Occipital lobe (tissue), 2 donors: ENCODE measurements around the gene ARTN. TPM values are rescaled to one million over a fixed set of nuclear protein-coding genes. Genes with fewer than 3 reads are reported as not detected.

ENCODE experiments used
- DNase-seq: peaks from one replicate; lab custom pipeline; 2025; lab: John Stamatoyannopoulos, UW
- total RNA-seq: library from RNA; depleted of rRNA; stranded (reverse); fragments of >200 nt; gene quantifications from one replicate; pipeline ENCODE4 v1.2.3, GENCODE V29; 2014

The ARTN gene
- total RNA-seq, 1 donor from 2014 or later: 0.62 TPM

DNA sequence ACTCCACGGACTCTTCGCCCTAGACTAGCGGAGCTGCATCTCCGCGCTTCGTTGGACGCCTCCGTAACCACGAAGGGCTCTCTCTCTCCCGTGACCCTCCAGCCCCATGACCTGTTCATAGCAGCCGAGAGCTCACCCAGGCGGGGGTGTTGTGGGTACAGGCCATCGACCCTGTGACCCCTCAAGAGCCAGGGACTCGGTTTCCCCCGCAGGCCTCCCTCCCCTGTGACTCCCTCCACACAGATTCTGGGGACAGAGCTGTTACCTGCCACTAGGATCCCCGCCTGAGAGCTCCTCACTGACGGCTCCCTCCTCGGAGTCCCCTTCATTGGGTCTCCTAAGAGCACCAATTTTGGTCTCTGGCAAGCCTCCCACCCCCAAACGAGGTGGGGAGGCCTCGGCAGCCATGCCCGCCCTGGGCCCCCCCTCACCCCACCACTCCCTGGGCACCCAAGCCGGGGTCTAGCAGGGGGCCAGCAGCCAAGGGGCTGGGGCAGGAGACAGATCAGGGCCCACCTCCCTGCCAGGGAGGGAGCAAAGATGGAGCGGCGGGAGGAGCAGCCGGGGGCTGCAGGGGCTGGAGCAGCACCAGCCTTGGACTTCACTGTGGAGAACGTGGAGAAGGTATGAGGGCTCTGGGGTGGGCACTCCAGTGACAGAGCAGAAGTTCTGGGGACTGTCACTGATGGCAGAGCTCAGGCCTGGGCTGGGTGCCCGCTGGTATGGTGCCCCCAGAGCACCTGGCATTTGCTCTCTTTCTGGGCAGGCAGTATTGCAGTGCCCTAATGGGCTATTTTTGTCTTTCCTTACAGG is 13.7 kb downstream of the ARTN start:
- DNase-seq: no peak

DNA sequence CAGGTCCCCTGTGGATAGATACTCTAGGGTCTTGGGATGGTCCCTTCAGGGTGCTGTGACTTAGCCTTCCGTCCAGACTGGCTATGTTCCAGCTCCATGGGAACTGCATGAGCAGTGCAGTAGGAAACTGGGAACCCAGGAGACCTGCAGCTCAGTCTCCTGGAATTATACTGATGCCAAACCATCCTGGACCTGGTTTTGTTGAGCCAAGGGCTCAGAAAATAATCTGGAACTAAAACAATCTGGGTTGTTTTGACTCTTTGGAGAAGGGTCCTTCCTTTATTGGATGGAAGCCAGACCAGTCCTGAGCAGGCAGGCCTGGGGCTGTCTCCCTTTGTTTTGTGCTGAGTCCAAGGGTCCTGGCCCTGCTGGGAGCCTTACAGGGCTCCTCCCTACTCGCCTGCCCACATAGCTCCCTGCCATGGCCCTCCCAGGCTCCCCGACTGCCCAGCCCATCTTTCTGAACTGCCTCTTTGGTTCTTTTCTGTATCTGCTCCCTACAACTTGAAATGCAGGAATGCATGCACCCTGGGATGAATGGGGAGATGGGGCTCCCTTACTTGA is 14.4 kb downstream of the ARTN start:
- no peak for DNase-seq

GRCh38 chr1:43949678-43950077 is 16.1 kb downstream of the ARTN start:
- no peak for DNase-seq

GRCh38 chr1:43951021-43951985 is 17.7 kb downstream of the ARTN start:
- no peak for DNase-seq

- DNase-seq: no peak
Observed at GRCh38 chr1:43952731-43953346, 19.2 kb downstream of the ARTN start.

- DNase-seq: no peak
Observed at GRCh38 chr1:43953361-43953760, 19.8 kb downstream of the ARTN start.

GRCh38 chr1:43954036-43954435 is 20.4 kb downstream of the ARTN start:
- DNase-seq: peak; percentile 46

- no peak for DNase-seq
Observed at GRCh38 chr1:43956234-43956633, 22.6 kb downstream of the ARTN start.

- no peak for DNase-seq
Observed at GRCh38 chr1:43957407-43958040, 23.9 kb downstream of the ARTN start.

- DNase-seq: no peak
Observed at GRCh38 chr1:43958351-43959255, 25.0 kb downstream of the ARTN start.

DNA sequence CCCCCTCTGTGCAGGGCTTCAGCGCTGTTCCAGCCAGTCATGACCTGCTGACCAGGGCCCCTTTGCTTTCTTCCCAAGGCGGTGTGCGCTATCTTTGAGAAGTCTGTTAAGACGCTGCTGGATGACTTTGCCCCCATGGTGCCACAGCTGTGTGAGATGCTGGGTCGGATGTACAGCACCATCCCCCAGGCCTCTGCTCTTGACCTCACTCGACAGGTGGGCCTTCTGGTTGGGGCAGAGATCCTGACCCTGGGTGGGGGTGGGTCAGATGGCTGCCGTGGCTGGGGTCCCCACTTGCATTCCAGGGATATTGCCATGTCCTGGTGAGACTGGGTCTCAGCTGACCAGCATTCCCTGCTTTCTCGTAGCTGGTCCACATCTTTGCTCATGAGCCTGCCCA is 27.2 kb downstream of the ARTN start:
- no peak for DNase-seq

DNA sequence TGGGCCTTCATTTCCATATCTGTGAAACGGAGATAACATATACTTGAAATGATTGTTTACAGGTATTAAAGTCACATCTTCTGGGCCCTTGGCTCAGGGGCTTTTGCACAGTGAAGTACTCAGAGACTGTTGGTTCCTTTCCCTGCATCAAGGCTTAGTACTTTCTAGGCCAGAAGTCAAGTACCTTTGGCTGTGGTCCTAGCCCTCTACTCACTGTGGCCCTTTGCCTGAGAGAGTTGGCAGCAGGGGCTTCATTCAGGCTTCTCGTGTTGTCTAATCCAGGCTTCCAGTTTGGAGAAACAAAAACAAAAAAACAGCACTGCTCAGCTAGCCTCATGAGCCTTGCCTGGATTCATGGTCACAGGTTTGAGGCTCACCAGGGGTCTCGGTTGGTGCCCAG is 28.1 kb downstream of the ARTN start:
- DNase-seq: no peak

DNA sequence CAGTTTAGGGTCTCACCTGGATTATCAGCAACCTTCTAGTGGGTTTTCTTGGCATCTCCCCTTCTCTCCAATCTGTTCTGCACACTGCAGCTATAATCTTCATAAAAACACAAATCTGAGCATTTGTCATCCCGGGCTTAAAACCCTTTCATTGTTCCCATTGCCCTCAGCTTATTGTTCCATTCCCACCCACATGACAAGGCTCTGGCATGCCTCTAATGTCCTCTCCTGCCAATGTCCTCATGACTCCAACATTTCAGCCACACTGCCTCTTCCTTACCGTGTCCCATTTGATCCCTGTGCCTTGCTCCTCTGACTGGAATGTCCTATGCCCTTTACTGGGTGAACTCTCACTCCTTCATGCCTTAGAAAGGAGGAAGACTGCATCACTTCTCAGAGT is 28.7 kb downstream of the ARTN start:
- DNase-seq: no peak

DNA sequence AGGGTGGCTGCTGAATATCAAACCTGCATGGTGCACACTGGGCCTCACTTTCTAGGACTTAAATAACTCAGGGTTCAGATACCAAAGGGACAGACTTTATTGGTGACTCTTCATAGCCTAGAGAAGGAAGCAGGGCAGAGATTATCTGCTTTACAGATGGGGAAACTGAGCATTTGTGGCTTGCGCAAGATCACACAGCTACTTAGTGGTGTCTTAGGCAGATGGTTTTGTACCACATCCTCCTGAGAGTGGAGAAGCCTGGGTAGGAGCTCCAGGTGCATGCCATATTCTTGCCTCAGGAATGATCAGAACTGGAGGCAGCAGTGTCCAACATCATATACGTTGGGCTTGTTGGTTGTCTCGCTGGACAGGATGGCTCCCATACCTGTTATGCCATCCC is 29.4 kb downstream of the ARTN start:
- DNase-seq: no peak

DNA sequence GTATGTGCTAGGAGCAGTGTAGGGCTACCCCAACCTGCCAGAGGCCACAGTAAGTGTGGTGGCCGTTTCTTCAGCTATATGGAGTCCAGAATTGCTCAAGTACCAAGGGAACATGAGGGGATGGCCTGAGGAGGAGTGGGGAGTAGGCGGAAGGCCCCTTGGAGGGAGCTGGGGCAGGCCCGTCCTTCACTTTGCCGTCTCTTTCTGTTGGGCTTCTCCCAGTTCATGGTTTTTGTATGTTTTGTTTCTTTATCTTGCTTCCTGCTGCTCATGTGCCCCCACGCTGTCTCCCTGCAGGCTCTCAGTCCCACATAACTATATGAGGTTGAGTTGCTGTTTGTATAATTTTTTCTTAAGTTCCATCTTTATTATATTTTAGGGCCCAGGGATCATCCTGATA is 30.3 kb downstream of the ARTN start:
- no peak for DNase-seq

DNA sequence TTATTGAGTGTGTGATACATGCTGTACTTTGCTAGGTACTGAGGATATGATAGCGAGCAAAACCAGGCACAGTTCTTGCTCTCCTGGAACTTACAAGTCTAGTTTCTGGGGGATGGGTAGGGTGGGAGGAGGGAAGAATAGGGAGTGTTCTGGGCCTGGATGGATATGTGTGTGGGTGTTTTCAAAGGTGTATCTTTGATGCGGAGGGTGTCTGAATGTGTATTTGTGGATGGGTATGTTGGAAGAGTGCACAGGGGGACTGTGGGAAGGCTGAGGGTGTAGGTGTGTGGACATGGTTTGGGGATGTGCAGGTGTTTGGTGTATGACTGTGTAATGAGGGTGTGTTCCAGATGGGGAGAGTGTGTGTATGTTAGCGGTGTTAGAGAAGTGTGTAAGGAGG is 31.7 kb downstream of the ARTN start:
- DNase-seq: no peak

DNA sequence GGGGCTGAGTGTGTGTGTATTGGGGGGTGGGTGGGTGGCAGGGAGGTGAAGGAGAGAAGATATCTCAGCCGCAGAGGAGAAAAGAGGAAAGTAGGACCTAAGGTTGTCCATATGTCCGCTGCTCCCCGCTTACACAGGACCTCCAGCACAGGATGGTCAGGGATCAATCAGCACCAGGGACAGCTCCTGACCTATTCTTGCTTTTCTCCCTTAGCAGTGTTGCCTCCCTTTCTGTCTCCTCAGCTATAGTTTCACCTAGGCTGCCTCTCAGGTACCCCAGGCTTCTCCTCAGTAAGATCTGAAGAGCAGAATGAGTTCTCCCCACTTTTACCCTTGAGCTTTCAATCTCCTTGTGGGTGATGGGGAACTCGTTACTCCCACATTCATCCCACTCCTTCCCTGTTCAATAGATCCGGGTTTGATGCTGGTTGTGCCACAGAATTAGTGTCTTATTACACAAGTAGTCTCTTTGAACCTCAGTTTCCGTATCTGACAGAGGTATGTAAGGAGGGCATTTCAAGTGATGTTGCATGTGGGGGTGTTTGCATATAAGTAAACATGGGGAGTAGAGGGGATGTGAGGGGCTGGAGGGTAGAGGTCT is 34.8 kb downstream of the ARTN start:
- no peak for DNase-seq

DNA sequence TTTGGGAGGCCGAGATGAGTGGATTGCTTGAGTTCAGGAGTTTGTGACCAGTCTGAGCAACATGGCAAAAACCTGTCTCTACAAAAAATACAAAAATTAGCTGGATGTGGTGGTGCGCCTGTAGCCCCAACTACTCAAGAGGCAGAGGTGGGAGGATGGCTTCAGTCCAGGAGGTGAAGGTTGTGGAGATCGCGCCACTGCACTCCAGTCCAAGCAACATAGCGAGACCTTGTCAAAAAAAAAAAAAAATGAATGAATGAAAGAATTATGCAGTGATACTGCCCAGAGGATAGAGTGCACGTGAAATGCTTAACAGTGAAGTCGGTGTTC is 35.8 kb downstream of the ARTN start:
- no peak for DNase-seq

DNA sequence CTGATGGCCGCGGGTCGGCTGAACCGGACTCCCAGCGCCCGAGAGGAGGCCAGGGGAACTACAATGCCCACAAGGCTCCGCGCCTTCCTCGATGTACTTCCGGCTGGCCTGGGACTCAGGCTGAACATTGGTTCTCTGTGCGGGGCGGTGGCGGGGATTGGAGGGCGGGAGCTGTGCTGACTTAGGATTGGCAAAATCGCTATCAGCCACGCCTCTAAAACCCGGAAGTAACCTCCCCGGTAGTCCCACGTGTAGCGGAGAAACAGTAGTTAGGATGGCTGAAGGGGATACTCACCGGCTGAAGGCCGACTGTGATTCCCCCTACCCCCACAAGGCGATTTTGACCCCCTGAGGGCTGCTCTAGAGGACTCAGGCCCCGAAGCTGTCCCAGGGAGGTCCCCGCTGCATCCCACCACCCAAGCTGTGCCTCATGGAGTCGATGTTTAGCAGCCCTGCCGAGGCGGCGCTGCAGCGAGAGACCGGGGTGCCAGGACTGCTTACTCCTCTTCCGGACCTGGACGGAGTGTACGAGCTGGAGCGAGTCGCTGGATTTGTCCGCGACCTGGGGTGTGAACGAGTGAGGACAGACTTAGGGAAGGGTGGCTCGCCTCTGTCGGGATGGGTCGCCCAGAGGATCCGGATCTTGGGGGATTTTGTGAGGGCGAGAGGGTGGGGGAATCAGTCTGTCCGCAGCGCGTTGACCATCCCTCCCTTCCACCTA is 36.3 kb downstream of the ARTN start, which contains the start of gene DPH2:
TSS of gene DPH2 (plus strand) at position 265 of the 721 bp plus-strand sequence. CDS start at position 431, 166 bp downstream.
- peak; percentile 97 for DNase-seq
